ENCODE measurements around the gene BTBD17.

Gene BTBD17

GRCh38 chr17:74356646-74357465 lies 4.8 kb downstream of the BTBD17 start:
- DNase-seq: no peak

GRCh38 chr17:74355065-74355464 lies 6.6 kb downstream of the BTBD17 start:
- DNase-seq: no peak

- no peak for DNase-seq
Observed at GRCh38 chr17:74354561-74354960, 7.1 kb downstream of the BTBD17 start.

- DNase-seq: peak; percentile 49
Observed at GRCh38 chr17:74354123-74354522, 7.5 kb downstream of the BTBD17 start.

GRCh38 chr17:74353446-74354060 lies 8.1 kb downstream of the BTBD17 start:
- no peak for DNase-seq

- DNase-seq: no peak
Observed at GRCh38 chr17:74351552-74352210, 10.0 kb downstream of the BTBD17 start.

- DNase-seq: no peak
Observed at GRCh38 chr17:74350486-74350885, 11.2 kb downstream of the BTBD17 start.

GRCh38 chr17:74349120-74349519 lies 12.5 kb downstream of the BTBD17 start:
- DNase-seq: no peak

- no peak for DNase-seq
Observed at GRCh38 chr17:74347646-74348045, 14.0 kb downstream of the BTBD17 start.

- no peak for DNase-seq
Observed at GRCh38 chr17:74345433-74346241, 16.0 kb downstream of the BTBD17 start.

- no peak for DNase-seq
Observed at GRCh38 chr17:74344658-74345057, 17.0 kb downstream of the BTBD17 start.

GRCh38 chr17:74343526-74344284 lies 18.0 kb downstream of the BTBD17 start:
- DNase-seq: no peak

GRCh38 chr17:74343121-74343520 lies 18.5 kb downstream of the BTBD17 start:
- no peak for DNase-seq

GRCh38 chr17:74342224-74342623 lies 19.4 kb downstream of the BTBD17 start:
- no peak for DNase-seq

- DNase-seq: no peak
Observed at GRCh38 chr17:74340470-74341023, 21.1 kb downstream of the BTBD17 start.

- no peak for DNase-seq
Observed at GRCh38 chr17:74339537-74340195, 22.0 kb downstream of the BTBD17 start.

GRCh38 chr17:74337834-74338500 lies 23.7 kb downstream of the BTBD17 start:
- DNase-seq: no peak

- DNase-seq: no peak
Observed at GRCh38 chr17:74336307-74336706, 25.4 kb downstream of the BTBD17 start.

GRCh38 chr17:74335529-74336062 lies 26.1 kb downstream of the BTBD17 start:
- DNase-seq: no peak

- DNase-seq: no peak
Observed at GRCh38 chr17:74334393-74335039, 27.2 kb downstream of the BTBD17 start.

All from CD4-positive, alpha-beta T cell treated with Interleukin-15 for 1 hour (primary cell).